ENCODE results near the gene FEZ2.

DNA sequence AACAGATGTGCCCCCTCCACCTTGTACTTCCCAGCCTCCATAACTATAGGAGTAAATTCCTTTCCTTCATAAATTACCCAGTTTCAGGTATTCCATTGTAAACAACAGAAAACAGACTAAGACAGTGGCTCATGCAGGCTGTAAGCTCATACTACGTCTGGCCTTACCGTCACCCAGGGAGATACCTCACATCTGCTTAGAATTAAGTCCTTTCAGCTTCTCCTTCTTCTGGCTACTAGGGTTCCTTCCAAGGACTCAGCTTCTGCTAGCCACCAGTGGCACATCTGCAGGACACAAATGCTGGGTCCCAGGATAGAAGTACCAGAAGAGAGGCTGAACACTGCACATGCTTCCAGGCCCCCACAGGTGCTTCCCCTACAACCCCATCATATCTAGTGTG lies 22.4 kb upstream of the FEZ2 start:
- TF ChIP-seq, protein P1, sequence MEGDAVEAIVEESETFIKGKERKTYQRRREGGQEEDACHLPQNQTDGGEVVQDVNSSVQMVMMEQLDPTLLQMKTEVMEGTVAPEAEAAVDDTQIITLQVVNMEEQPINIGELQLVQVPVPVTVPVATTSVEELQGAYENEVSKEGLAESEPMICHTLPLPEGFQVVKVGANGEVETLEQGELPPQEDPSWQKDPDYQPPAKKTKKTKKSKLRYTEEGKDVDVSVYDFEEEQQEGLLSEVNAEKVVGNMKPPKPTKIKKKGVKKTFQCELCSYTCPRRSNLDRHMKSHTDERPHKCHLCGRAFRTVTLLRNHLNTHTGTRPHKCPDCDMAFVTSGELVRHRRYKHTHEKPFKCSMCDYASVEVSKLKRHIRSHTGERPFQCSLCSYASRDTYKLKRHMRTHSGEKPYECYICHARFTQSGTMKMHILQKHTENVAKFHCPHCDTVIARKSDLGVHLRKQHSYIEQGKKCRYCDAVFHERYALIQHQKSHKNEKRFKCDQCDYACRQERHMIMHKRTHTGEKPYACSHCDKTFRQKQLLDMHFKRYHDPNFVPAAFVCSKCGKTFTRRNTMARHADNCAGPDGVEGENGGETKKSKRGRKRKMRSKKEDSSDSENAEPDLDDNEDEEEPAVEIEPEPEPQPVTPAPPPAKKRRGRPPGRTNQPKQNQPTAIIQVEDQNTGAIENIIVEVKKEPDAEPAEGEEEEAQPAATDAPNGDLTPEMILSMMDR (conservative IDR thresholded peaks at IDR 0.05; ENCODE audit: low read depth, low read length), result no peak
- TF ChIP-seq EZH2 (IDR thresholded peaks at IDR 0.05; ENCODE audit: borderline replicate concordance, low read depth, low read length, poor library complexity, severe bottlenecking), result no peak

Data from A673 (cell line).